ENCODE data around the gene VCPKMT.

The VCPKMT gene

GRCh38 chr14:50059763-50060616 lies 56.4 kb downstream of the VCPKMT start:
- TF ChIP-seq, protein P1, sequence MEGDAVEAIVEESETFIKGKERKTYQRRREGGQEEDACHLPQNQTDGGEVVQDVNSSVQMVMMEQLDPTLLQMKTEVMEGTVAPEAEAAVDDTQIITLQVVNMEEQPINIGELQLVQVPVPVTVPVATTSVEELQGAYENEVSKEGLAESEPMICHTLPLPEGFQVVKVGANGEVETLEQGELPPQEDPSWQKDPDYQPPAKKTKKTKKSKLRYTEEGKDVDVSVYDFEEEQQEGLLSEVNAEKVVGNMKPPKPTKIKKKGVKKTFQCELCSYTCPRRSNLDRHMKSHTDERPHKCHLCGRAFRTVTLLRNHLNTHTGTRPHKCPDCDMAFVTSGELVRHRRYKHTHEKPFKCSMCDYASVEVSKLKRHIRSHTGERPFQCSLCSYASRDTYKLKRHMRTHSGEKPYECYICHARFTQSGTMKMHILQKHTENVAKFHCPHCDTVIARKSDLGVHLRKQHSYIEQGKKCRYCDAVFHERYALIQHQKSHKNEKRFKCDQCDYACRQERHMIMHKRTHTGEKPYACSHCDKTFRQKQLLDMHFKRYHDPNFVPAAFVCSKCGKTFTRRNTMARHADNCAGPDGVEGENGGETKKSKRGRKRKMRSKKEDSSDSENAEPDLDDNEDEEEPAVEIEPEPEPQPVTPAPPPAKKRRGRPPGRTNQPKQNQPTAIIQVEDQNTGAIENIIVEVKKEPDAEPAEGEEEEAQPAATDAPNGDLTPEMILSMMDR (IDR thresholded peaks at IDR 0.05; ENCODE audit: borderline replicate concordance, control extremely low read depth, extremely low read depth, insufficient read depth, missing control alignments), result no peak
- no peak for DNase-seq (ENCODE audit: low spot score)
- in situ Hi-C loops (cut with MboI; ENCODE audit: low sequenced_read_pairs, unreplicated experiment), result no loop called here

Data from GM13976 (cell line).